Measurements from ENCODE around the gene GRM1.

The GRM1 gene

DNA sequence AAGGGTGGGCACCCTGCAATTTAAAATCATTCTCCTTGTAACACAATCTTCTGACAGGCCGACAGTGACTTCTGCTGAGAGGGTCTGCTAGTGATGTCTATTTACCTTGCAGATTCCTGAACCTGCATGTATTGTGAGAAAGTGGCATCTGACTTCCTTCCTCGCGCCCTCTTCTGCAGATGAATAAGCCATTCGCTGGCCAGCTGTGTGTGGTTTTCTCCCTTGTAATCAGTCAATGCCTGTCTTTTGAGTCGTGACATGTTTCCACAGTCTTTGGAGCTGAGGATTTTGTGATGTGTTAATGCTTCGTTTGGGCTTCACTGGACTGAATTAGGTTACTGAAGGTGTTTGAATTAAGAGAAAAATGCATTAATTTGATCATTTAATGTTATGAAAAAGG is 125.3 kb downstream of the GRM1 start:
- Histone ChIP-seq H3K4me3 (ENCODE audit: low read length) (no peak overlapping the region), H2AFZ (ENCODE audit: low read depth, low read length) (no peak overlapping the region), H3K36me3 (replicated peaks; ENCODE audit: low read depth, low read length) (no peaks in the 10 kb centered on the region), H3K27ac (ENCODE audit: low read length) (no peak overlapping the region), H3K9ac (ENCODE audit: low read length) (no peak overlapping the region), H3K4me1 (ENCODE audit: low read length) (no peaks in the 10 kb centered on the region), H3K9me3 (ENCODE audit: insufficient read depth, low read length) (no peaks in the 10 kb centered on the region), H3K79me2 (ENCODE audit: low read length) (no peaks in the 10 kb centered on the region), H4K20me1 (ENCODE audit: insufficient read depth, low read length) (no peaks in the 10 kb centered on the region), H3K27me3 (ENCODE audit: low read depth, low read length) (no peaks in the 10 kb centered on the region), H3K4me2 (ENCODE audit: low read length) (no peak overlapping the region)
- TF ChIP-seq EZH2phosphoT487 (IDR thresholded peaks at IDR 0.05; ENCODE audit: low read depth) (no peak), CTCF (IDR thresholded peaks at IDR 0.05; ENCODE audit: low read depth, low read length) (no peak)

- H3K9me3 ChIP-seq (ENCODE audit: insufficient read depth, low read length) = no peaks in the 10 kb centered on the region
- H3K9ac ChIP-seq (ENCODE audit: low read length) = no peak overlapping the region
- no peak overlapping the region for H3K27ac ChIP-seq (ENCODE audit: low read length)
- no peaks in the 10 kb centered on the region for H3K27me3 ChIP-seq (ENCODE audit: low read depth, low read length)
- no peaks in the 10 kb centered on the region for H3K4me1 ChIP-seq (ENCODE audit: low read length)
- no peaks in the 10 kb centered on the region for H3K79me2 ChIP-seq (ENCODE audit: low read length)
- H2AFZ ChIP-seq (ENCODE audit: low read depth, low read length) = no peak overlapping the region
- TF ChIP-seq CTCF (IDR thresholded peaks at IDR 0.05; ENCODE audit: low read depth, low read length) (no peak), EZH2phosphoT487 (IDR thresholded peaks at IDR 0.05; ENCODE audit: low read depth) (no peak)
- H3K4me3 ChIP-seq (ENCODE audit: low read length) = no peak overlapping the region
- no peak overlapping the region for H3K4me2 ChIP-seq (ENCODE audit: low read length)
- no peaks in the 10 kb centered on the region for H4K20me1 ChIP-seq (ENCODE audit: insufficient read depth, low read length)
- no peaks in the 10 kb centered on the region for H3K36me3 ChIP-seq (replicated peaks; ENCODE audit: low read depth, low read length)
Observed at GRCh38 chr6:146161664-146162063, 132.8 kb downstream of the GRM1 start.

DNA sequence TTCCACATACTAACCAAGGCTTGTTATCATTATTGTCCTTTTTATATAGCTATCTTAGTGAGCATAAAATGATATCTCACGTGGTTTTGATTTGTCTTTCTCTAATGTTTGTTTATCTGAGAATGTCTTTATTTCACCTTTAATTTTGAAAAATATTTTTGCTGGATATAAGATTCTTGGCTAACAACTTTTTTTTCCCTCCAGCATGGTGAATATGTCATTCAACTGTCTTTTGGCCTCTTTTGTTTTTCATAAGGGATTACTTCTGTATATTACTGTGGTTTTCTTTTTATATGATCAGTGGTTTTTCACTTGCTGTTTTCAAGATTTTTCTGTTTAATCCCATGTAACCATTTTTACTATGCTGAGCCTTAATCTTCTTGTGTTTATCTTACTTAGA is 141.0 kb downstream of the GRM1 start:
- Histone ChIP-seq H3K36me3 (replicated peaks; ENCODE audit: low read depth, low read length) (no peaks in the 10 kb centered on the region), H3K9ac (ENCODE audit: low read length) (no peak overlapping the region), H3K4me3 (ENCODE audit: low read length) (no peak overlapping the region), H3K4me2 (ENCODE audit: low read length) (no peak overlapping the region), H3K79me2 (ENCODE audit: low read length) (no peaks in the 10 kb centered on the region), H4K20me1 (ENCODE audit: insufficient read depth, low read length) (no peaks in the 10 kb centered on the region), H2AFZ (ENCODE audit: low read depth, low read length) (no peak overlapping the region), H3K4me1 (ENCODE audit: low read length) (no peaks in the 10 kb centered on the region), H3K27ac (ENCODE audit: low read length) (no peak overlapping the region), H3K9me3 (ENCODE audit: insufficient read depth, low read length) (no peaks in the 10 kb centered on the region), H3K27me3 (ENCODE audit: low read depth, low read length) (no peaks in the 10 kb centered on the region)
- no peak for TF ChIP-seq CTCF (IDR thresholded peaks at IDR 0.05; ENCODE audit: low read depth, low read length)
- no peak for TF ChIP-seq EZH2phosphoT487 (IDR thresholded peaks at IDR 0.05; ENCODE audit: low read depth)

DNA sequence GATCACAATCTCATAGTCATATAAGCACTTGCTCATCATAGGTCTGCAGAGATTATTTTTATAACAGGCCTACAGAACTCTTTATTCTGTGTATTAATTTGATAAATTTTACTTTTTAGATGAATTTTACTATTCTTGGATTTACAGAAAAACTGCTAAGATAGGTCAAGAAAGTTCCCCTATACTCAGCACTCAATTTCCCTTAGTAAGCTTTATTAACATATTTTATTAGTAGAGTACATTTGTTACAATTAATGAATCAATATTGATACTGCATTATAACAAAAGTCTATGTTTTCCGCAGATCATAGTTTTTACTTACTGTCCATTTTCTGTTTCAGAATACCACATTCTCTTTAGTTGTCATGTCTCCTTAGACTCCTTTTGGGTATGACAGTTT is 148.9 kb downstream of the GRM1 start:
- no peaks in the 10 kb centered on the region for H3K36me3 ChIP-seq (replicated peaks; ENCODE audit: low read depth, low read length)
- no peak for TF ChIP-seq CTCF (IDR thresholded peaks at IDR 0.05; ENCODE audit: low read depth, low read length)
- no peak for TF ChIP-seq EZH2phosphoT487 (IDR thresholded peaks at IDR 0.05; ENCODE audit: low read depth)
- no peaks in the 10 kb centered on the region for H3K9me3 ChIP-seq (ENCODE audit: insufficient read depth, low read length)
- H3K27ac ChIP-seq (ENCODE audit: low read length) = no peak overlapping the region
- H3K4me2 ChIP-seq (ENCODE audit: low read length) = no peak overlapping the region
- no peaks in the 10 kb centered on the region for H3K4me1 ChIP-seq (ENCODE audit: low read length)
- no peak overlapping the region for H2AFZ ChIP-seq (ENCODE audit: low read depth, low read length)
- no peak overlapping the region for H3K9ac ChIP-seq (ENCODE audit: low read length)
- H3K79me2 ChIP-seq (ENCODE audit: low read length) = no peaks in the 10 kb centered on the region
- H3K27me3 ChIP-seq (ENCODE audit: low read depth, low read length) = no peaks in the 10 kb centered on the region
- H3K4me3 ChIP-seq (ENCODE audit: low read length) = no peak overlapping the region
- no peaks in the 10 kb centered on the region for H4K20me1 ChIP-seq (ENCODE audit: insufficient read depth, low read length)

Data from OCI-LY3 (cell line).